Activated T-helper 1 cell treated with anti-CD3 and anti-CD28 coated beads, Interleukin-12 subunit alpha, Interleukin-12 subunit beta, Interleukin-2, Interleukin-4 antibody, amounts not matched to agents 30 ng/mL and 10 ng/mL and 1 ng/mL, durations not matched to agents 14 hours and 24 hours and 36 hours (primary cell): ENCODE measurements around the gene MYLK4. TPM values are rescaled to one million over a fixed set of nuclear protein-coding genes. Genes with fewer than 3 reads are reported as not detected.

Source experiments
- DNase-seq: peaks from one replicate; pipeline ENCODE4 v3.0.0; 2021; ENCODE audit warnings: low spot score
- H3K27ac Mint-ChIP-seq: one replicate; pipeline ENCODE4 v1.8.0; 2021; ENCODE audit warnings: mild to moderate bottlenecking, mixed read lengths
- H3K27me3 Mint-ChIP-seq: one replicate; pipeline ENCODE4 v1.8.0; 2022; ENCODE audit warnings: mild to moderate bottlenecking, moderate library complexity, mixed read lengths; ENCODE audit not compliant: insufficient read depth
- H3K36me3 Mint-ChIP-seq: one replicate; pipeline ENCODE4 v1.8.0; 2021; ENCODE audit warnings: low read depth, mixed read lengths
- H3K4me1 Mint-ChIP-seq: one replicate; pipeline ENCODE4 v1.8.0; 2021; ENCODE audit warnings: low read depth, mixed read lengths
- H3K4me3 Mint-ChIP-seq: one replicate; pipeline ENCODE4 v1.8.0; 2021; ENCODE audit warnings: mild to moderate bottlenecking, moderate library complexity, mixed read lengths
- H3K9me3 Mint-ChIP-seq: one replicate; pipeline ENCODE4 v1.8.0; 2021; ENCODE audit warnings: mixed read lengths
- intact Hi-C: fragments of 100-400 bp; cut with micrococcal nuclease; formaldehyde crosslinking; loops from one replicate; pipeline ENCODE4 v1.15.1; 2024
- total RNA-seq: library from RNA; stranded (reverse); gene quantifications from 2 replicates; pipeline ENCODE4 v1.2.3, GENCODE V29; 2022

Gene MYLK4
- total RNA-seq, 1 donor from 2014 or later = 0.10 TPM

GRCh38 chr6:2734488-2735166 is 16.1 kb downstream of the MYLK4 start:
- intact Hi-C loops = no loop called here
- peaks cover 14% of the 10 kb centered on the region for H3K4me1 Mint-ChIP-seq
- H3K27ac Mint-ChIP-seq = no peak overlapping the region
- H3K27me3 Mint-ChIP-seq = peaks cover 9% of the 10 kb centered on the region
- no peak for DNase-seq
- H3K4me3 Mint-ChIP-seq = no peak overlapping the region
- H3K36me3 Mint-ChIP-seq = no peaks in the 10 kb centered on the region
- H3K9me3 Mint-ChIP-seq = no peaks in the 10 kb centered on the region

GRCh38 chr6:2733736-2734480 is 16.8 kb downstream of the MYLK4 start:
- H3K27ac Mint-ChIP-seq = no peak overlapping the region
- intact Hi-C loops = no loop called here
- H3K4me1 Mint-ChIP-seq = peaks cover 14% of the 10 kb centered on the region

GRCh38 chr6:2733324-2733723 is 17.4 kb downstream of the MYLK4 start:
- H3K27ac Mint-ChIP-seq = no peak overlapping the region
- no peak overlapping the region for H3K4me3 Mint-ChIP-seq
- intact Hi-C loops = no loop called here
- no peaks in the 10 kb centered on the region for H3K9me3 Mint-ChIP-seq
- H3K4me1 Mint-ChIP-seq = peaks cover 12% of the 10 kb centered on the region
- peaks cover 10% of the 10 kb centered on the region for H3K27me3 Mint-ChIP-seq
- no peaks in the 10 kb centered on the region for H3K36me3 Mint-ChIP-seq
- DNase-seq = no peak

More at GRCh38 chr6:2733736-2734480, 16.8 kb downstream of the MYLK4 start:
- no peak for DNase-seq
- Mint-ChIP-seq H3K36me3 (no peaks in the 10 kb centered on the region), H3K9me3 (no peaks in the 10 kb centered on the region), H3K27me3 (peaks cover 10% of the 10 kb centered on the region), H3K4me3 (no peak overlapping the region)

- Mint-ChIP-seq H3K36me3 (no peaks in the 10 kb centered on the region), H3K4me3 (no peak overlapping the region), H3K4me1 (peaks cover 10% of the 10 kb centered on the region), H3K27ac (no peak overlapping the region), H3K9me3 (no peaks in the 10 kb centered on the region), H3K27me3 (peaks cover 10% of the 10 kb centered on the region)
- intact Hi-C loops = no loop called here
- DNase-seq = no peak
These were observed 18.1 kb downstream of the MYLK4 start for GRCh38 chr6:2732503-2733089.

- peaks cover 10% of the 10 kb centered on the region for H3K4me1 Mint-ChIP-seq
- H3K36me3 Mint-ChIP-seq = no peaks in the 10 kb centered on the region
- intact Hi-C loops = no loop called here
- no peak overlapping the region for H3K27ac Mint-ChIP-seq
- H3K9me3 Mint-ChIP-seq = no peaks in the 10 kb centered on the region
- peaks cover 7% of the 10 kb centered on the region for H3K27me3 Mint-ChIP-seq
- no peak for DNase-seq
- no peak overlapping the region for H3K4me3 Mint-ChIP-seq
These were observed 19.3 kb downstream of the MYLK4 start for GRCh38 chr6:2731281-2731909.

GRCh38 chr6:2730353-2731107 is 20.2 kb downstream of the MYLK4 start:
- Mint-ChIP-seq H3K4me3 (no peak overlapping the region), H3K27me3 (peaks cover 7% of the 10 kb centered on the region), H3K9me3 (no peaks in the 10 kb centered on the region), H3K27ac (no peak overlapping the region), H3K36me3 (no peaks in the 10 kb centered on the region), H3K4me1 (peaks cover 10% of the 10 kb centered on the region)
- no peak for DNase-seq
- intact Hi-C loops = no loop called here

- Mint-ChIP-seq H3K27me3 (peaks cover 7% of the 10 kb centered on the region), H3K36me3 (no peaks in the 10 kb centered on the region), H3K4me3 (no peak overlapping the region), H3K4me1 (peaks cover 10% of the 10 kb centered on the region), H3K9me3 (no peaks in the 10 kb centered on the region), H3K27ac (no peak overlapping the region)
- intact Hi-C loops = no loop called here
- DNase-seq = no peak
These were observed 20.8 kb downstream of the MYLK4 start for GRCh38 chr6:2729921-2730320.

- Mint-ChIP-seq H3K4me3 (no peak overlapping the region), H3K27ac (no peak overlapping the region), H3K9me3 (no peaks in the 10 kb centered on the region), H3K4me1 (no peaks in the 10 kb centered on the region), H3K27me3 (peaks cover 10% of the 10 kb centered on the region), H3K36me3 (no peaks in the 10 kb centered on the region)
- DNase-seq = no peak
- intact Hi-C loops = no loop called here
These were observed 24.6 kb downstream of the MYLK4 start for GRCh38 chr6:2725999-2726567.

GRCh38 chr6:2725364-2725988 is 25.2 kb downstream of the MYLK4 start:
- intact Hi-C loops = no loop called here
- no peak overlapping the region for H3K4me3 Mint-ChIP-seq
- H3K27me3 Mint-ChIP-seq = peaks cover 13% of the 10 kb centered on the region
- no peaks in the 10 kb centered on the region for H3K4me1 Mint-ChIP-seq
- no peaks in the 10 kb centered on the region for H3K36me3 Mint-ChIP-seq
- DNase-seq = no peak
- H3K27ac Mint-ChIP-seq = no peak overlapping the region
- H3K9me3 Mint-ChIP-seq = no peaks in the 10 kb centered on the region

- Mint-ChIP-seq H3K27me3 (peaks cover 8% of the 10 kb centered on the region), H3K4me1 (no peaks in the 10 kb centered on the region), H3K27ac (no peak overlapping the region), H3K9me3 (no peaks in the 10 kb centered on the region), H3K4me3 (no peak overlapping the region), H3K36me3 (no peaks in the 10 kb centered on the region)
- intact Hi-C loops = no loop called here
- no peak for DNase-seq
These were observed 29.5 kb downstream of the MYLK4 start for GRCh38 chr6:2721219-2721618.

GRCh38 chr6:2719093-2719455 is 31.6 kb downstream of the MYLK4 start:
- intact Hi-C loops = no loop called here
- Mint-ChIP-seq H3K27ac (no peak overlapping the region), H3K9me3 (no peaks in the 10 kb centered on the region), H3K27me3 (peaks cover 13% of the 10 kb centered on the region), H3K4me1 (no peaks in the 10 kb centered on the region), H3K4me3 (no peak overlapping the region), H3K36me3 (no peaks in the 10 kb centered on the region)
- DNase-seq = no peak
